HL-60 (cell line): Measurements from ENCODE around the gene RELB.
A peak's percentile ranks its signal among the peaks of the same experiment; 100 is the strongest.

Experiments
- DNase-seq, 2 experiments: peaks; one replicate each; pipeline ENCODE4 v3.0.0-alpha.2; 2010 to 2020; ENCODE audit warnings: low read depth in 1 of 2, low spot score in 1 of 2
- H3K27ac ChIP-seq: fragments of 250-450 bp; sonication (Bioruptor Pico); replicated peaks from 2 replicates; pipeline ENCODE4 v1.5.1; 2020; ENCODE audit warnings: mild to moderate bottlenecking, moderate library complexity
- H3K27me3 ChIP-seq: fragments of 250-450 bp; sonication (Bioruptor Pico); 2 replicates; pipeline ENCODE4 v1.5.1; 2021; ENCODE audit warnings: mild to moderate bottlenecking, moderate library complexity; ENCODE audit not compliant: insufficient read depth, poor library complexity, severe bottlenecking
- H3K4me3 ChIP-seq: replicated peaks from 2 replicates; pipeline ENCODE4 v1.5.1; 2011; ENCODE audit warnings: mild to moderate bottlenecking, control low read depth, low read length; ENCODE audit not compliant: insufficient read depth
- CTCF ChIP-seq: IDR thresholded peaks from one replicate; pipeline ENCODE4 v1.5.1; 2011; ENCODE audit warnings: low read length, control low read depth, inconsistent platforms; ENCODE audit not compliant: insufficient read depth
- GABPA ChIP-seq: IDR thresholded peaks from 2 replicates; pipeline ENCODE4 v1.6.1; 2012; ENCODE audit warnings: low read depth
- POLR2AphosphoS5 ChIP-seq: IDR thresholded peaks from 2 replicates; pipeline ENCODE4 v1.6.1; 2012; ENCODE audit warnings: low read depth
- SPI1 ChIP-seq: IDR thresholded peaks from 2 replicates; pipeline ENCODE4 v1.6.1; 2012; ENCODE audit warnings: low read depth, mild to moderate bottlenecking, borderline replicate concordance
- TF ChIP-seq, protein P1 (sequence below): IDR thresholded peaks from 2 replicates; pipeline ENCODE4 v1.6.1; 2012; ENCODE audit warnings: low read depth; ENCODE audit not compliant: insufficient replicate concordance

Gene RELB

DNA sequence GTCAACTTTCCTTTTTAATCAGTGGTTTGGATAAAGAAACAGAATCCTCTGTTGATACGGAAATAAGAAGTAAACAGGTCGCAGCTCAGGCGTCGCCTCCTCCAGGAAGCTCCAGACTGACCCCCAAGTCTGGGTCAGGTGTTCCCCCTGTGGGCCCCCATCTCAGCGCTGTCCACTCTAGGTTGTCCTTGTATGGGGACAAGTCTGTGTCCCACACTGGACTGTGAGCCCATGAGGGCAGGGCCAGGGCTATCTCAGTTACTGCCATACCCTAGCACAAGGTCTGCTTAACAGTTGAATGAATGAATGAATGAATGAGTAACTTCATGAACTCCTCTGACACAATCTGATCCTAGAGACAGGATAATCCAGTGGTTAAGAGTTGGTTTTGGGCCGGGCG, 45.1 kb downstream of the RELB start:
- TF ChIP-seq, protein P1, sequence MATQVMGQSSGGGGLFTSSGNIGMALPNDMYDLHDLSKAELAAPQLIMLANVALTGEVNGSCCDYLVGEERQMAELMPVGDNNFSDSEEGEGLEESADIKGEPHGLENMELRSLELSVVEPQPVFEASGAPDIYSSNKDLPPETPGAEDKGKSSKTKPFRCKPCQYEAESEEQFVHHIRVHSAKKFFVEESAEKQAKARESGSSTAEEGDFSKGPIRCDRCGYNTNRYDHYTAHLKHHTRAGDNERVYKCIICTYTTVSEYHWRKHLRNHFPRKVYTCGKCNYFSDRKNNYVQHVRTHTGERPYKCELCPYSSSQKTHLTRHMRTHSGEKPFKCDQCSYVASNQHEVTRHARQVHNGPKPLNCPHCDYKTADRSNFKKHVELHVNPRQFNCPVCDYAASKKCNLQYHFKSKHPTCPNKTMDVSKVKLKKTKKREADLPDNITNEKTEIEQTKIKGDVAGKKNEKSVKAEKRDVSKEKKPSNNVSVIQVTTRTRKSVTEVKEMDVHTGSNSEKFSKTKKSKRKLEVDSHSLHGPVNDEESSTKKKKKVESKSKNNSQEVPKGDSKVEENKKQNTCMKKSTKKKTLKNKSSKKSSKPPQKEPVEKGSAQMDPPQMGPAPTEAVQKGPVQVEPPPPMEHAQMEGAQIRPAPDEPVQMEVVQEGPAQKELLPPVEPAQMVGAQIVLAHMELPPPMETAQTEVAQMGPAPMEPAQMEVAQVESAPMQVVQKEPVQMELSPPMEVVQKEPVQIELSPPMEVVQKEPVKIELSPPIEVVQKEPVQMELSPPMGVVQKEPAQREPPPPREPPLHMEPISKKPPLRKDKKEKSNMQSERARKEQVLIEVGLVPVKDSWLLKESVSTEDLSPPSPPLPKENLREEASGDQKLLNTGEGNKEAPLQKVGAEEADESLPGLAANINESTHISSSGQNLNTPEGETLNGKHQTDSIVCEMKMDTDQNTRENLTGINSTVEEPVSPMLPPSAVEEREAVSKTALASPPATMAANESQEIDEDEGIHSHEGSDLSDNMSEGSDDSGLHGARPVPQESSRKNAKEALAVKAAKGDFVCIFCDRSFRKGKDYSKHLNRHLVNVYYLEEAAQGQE = no peak
- no peak for TF ChIP-seq POLR2AphosphoS5
- TF ChIP-seq GABPA = no peak
- TF ChIP-seq SPI1 = no peak
- TF ChIP-seq CTCF = no peak
- no peak overlapping the region for H3K4me3 ChIP-seq
- no peak for DNase-seq
- peak overlapping the region; percentile 54 for H3K27ac ChIP-seq
- no peaks in the 10 kb centered on the region for H3K27me3 ChIP-seq

DNA sequence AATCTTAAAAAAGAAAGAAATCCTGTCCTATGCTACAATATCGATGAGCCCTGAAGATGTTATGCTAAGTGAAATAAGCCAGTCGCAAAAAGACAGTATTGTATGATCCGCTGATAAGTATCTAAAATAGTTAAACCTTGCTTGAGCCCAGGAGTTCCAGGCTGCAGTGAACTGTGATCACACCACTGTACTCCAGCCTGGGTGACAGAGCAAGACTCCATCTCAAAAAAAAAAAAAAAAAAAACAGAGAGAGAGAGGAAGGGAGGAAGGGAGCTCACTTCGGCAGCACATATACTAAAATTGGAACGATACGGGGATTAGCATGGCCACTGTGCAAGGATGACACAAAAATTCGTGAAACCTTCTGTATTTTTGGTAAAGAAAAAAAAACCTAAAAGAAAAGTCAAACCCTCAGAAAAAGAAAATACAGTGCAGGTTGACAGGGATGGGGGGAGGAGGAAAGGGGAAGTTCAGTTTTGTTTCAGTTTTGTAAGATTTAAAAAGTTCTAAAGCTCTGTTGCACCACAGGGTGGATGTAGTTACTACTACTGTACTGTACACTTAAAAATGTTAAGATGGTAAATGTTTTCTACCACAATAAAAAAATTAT, 46.0 kb downstream of the RELB start:
- TF ChIP-seq GABPA (no peak), POLR2AphosphoS5 (no peak), SPI1 (peak; percentile 64; the same call in 1 of the 2 replicates), CTCF (no peak)
- TF ChIP-seq, protein P1 = no peak
- H3K4me3 ChIP-seq = peak overlapping the region; percentile 35

DNA sequence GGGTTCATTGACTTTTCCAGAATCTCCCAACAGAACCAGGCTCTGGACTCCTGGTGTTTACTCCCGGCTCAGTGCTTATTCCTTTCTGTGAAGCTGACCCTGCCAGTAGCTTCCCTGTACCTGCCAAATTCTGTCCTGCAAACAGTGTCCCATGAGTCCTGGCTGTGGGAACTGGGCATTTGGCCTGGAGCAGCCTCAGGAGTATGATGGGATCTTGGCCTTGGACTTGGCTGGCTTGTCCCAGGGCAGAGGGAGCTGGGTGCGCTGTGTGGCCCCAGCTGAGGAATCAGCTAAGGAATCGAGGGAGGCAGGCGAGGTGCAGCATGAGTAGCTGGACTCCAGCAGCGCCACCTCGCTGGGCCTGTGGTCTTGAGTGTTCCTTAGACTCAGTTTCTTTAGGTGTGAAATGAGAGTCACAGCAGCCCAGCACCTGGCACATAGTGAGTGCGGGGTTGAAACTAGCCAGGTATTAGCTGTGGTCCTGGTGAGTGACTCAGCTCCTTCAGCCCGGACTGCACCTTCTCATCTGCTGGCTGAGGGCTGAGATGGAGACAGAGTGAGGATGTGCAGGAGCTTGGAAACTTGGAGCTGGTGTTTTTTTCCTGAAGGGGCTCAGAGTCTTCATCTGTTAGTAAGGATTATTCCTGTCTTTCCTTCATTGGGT, 47.9 kb downstream of the RELB start:
- DNase-seq = no peak
- no peak overlapping the region for H3K4me3 ChIP-seq
- no peaks in the 10 kb centered on the region for H3K27me3 ChIP-seq
- TF ChIP-seq SPI1 (no peak), GABPA (no peak), POLR2AphosphoS5 (no peak), CTCF (no peak)
- TF ChIP-seq, protein P1 = no peak
- H3K27ac ChIP-seq = no peak overlapping the region

More for the DNA sequence above, 46.0 kb downstream of the RELB start:
- Histone ChIP-seq H3K27me3 (no peaks in the 10 kb centered on the region), H3K27ac (peak overlapping the region; percentile 54)
- DNase-seq = peak in 1 of 2 experiments; percentile 61
